ENCODE measurements around the gene CDH16. TPM values are rescaled to one million over a fixed set of nuclear protein-coding genes. Genes with fewer than 3 reads are reported as not detected.

CDH16 gene
- total RNA-seq, 1 donor from 2014 or later: not detected

GRCh38 chr16:66920924-66921680, 2.4 kb upstream of the CDH16 start:
- H4K20me1 ChIP-seq (ENCODE audit: low read depth): peaks cover 6% of the 10 kb centered on the region
- H3K4me1 ChIP-seq: no peaks in the 10 kb centered on the region
- no peak for TF ChIP-seq CTCF (IDR thresholded peaks at IDR 0.05)
- no peak for TF ChIP-seq EZH2phosphoT487 (IDR thresholded peaks at IDR 0.05)
- TF ChIP-seq EZH2 (IDR thresholded peaks at IDR 0.05): no peak
- Mint-ChIP-seq H3K4me3 (no peak overlapping the region), H3K4me1 (peaks cover 16% of the 10 kb centered on the region), H3K27ac (peak overlapping the region; percentile 86), H3K36me3 (no peaks in the 10 kb centered on the region), H3K27me3 (ENCODE audit: insufficient read depth, low read depth) (peaks cover 33% of the 10 kb centered on the region), H3K9me3 (no peaks in the 10 kb centered on the region)
- peaks cover 59% of the 10 kb centered on the region for H3K27me3 ChIP-seq
- no peak overlapping the region for H3K27ac ChIP-seq
- H3F3A ChIP-seq (ENCODE audit: low read depth): peaks cover 9% of the 10 kb centered on the region
- H2AFZ ChIP-seq (replicated peaks): no peak overlapping the region
- no peak overlapping the region for H3K4me2 ChIP-seq
- no peaks in the 10 kb centered on the region for H3K9me3 ChIP-seq (ENCODE audit: low read depth)
- no peak for DNase-seq (ENCODE audit: low spot score)
- H3K36me3 ChIP-seq: no peaks in the 10 kb centered on the region
- no peak overlapping the region for H3K9ac ChIP-seq
- no peak overlapping the region for H3K4me3 ChIP-seq
- H3K79me2 ChIP-seq (ENCODE audit: low read depth): no peaks in the 10 kb centered on the region

- Histone ChIP-seq H3K9ac (no peak overlapping the region), H3K79me2 (ENCODE audit: low read depth) (no peaks in the 10 kb centered on the region), H3F3A (ENCODE audit: low read depth) (peaks cover under 1% of the 10 kb centered on the region), H3K4me3 (no peak overlapping the region), H3K27me3 (peaks cover 51% of the 10 kb centered on the region), H4K20me1 (ENCODE audit: low read depth) (no peaks in the 10 kb centered on the region), H3K27ac (no peak overlapping the region), H2AFZ (replicated peaks) (no peak overlapping the region), H3K36me3 (no peaks in the 10 kb centered on the region), H3K4me2 (no peak overlapping the region), H3K4me1 (no peaks in the 10 kb centered on the region), H3K9me3 (ENCODE audit: low read depth) (no peaks in the 10 kb centered on the region)
- Mint-ChIP-seq H3K4me1 (peaks cover 12% of the 10 kb centered on the region), H3K4me3 (peak overlapping the region; percentile 18), H3K36me3 (no peaks in the 10 kb centered on the region), H3K27ac (no peak overlapping the region), H3K27me3 (ENCODE audit: insufficient read depth, low read depth) (peaks cover 25% of the 10 kb centered on the region), H3K9me3 (no peaks in the 10 kb centered on the region)
- TF ChIP-seq EZH2phosphoT487 (IDR thresholded peaks at IDR 0.05): no peak
- TF ChIP-seq CTCF (IDR thresholded peaks at IDR 0.05): no peak
- TF ChIP-seq EZH2 (IDR thresholded peaks at IDR 0.05): no peak
- DNase-seq (ENCODE audit: low spot score): no peak
Observed at GRCh38 chr16:66920299-66920590, 1.6 kb upstream of the CDH16 start.

GRCh38 chr16:66919569-66920298, 1.0 kb upstream of the CDH16 start:
- Histone ChIP-seq H3K4me2 (no peak overlapping the region), H4K20me1 (ENCODE audit: low read depth) (no peaks in the 10 kb centered on the region), H3K79me2 (ENCODE audit: low read depth) (no peaks in the 10 kb centered on the region), H3F3A (ENCODE audit: low read depth) (no peaks in the 10 kb centered on the region), H3K27ac (no peak overlapping the region), H3K27me3 (peaks cover 46% of the 10 kb centered on the region), H3K9me3 (ENCODE audit: low read depth) (no peaks in the 10 kb centered on the region), H3K4me3 (no peak overlapping the region), H2AFZ (replicated peaks) (no peak overlapping the region), H3K4me1 (no peaks in the 10 kb centered on the region), H3K9ac (no peak overlapping the region), H3K36me3 (no peaks in the 10 kb centered on the region)
- no peaks in the 10 kb centered on the region for H3K36me3 Mint-ChIP-seq
- DNase-seq (ENCODE audit: low spot score): no peak
- H3K9me3 Mint-ChIP-seq: no peaks in the 10 kb centered on the region
- H3K27me3 Mint-ChIP-seq (ENCODE audit: insufficient read depth, low read depth): peaks cover 24% of the 10 kb centered on the region
- H3K27ac Mint-ChIP-seq: no peak overlapping the region
- H3K4me3 Mint-ChIP-seq: peak overlapping the region; percentile 18
- H3K4me1 Mint-ChIP-seq: peaks cover 14% of the 10 kb centered on the region
- TF ChIP-seq EZH2 (IDR thresholded peaks at IDR 0.05): no peak
- no peak for TF ChIP-seq EZH2phosphoT487 (IDR thresholded peaks at IDR 0.05)
- no peak for TF ChIP-seq CTCF (IDR thresholded peaks at IDR 0.05)
